Inflammatory macrophage treated with lipopolysaccharide for 1 hour (primary cell): ENCODE measurements around the gene SNRNP200.

Experiments
- DNase-seq, 2 donors: peaks; one replicate each; pipeline ENCODE4 v3.0.0-alpha.2; 2020 to 2022

Gene SNRNP200

GRCh38 chr2:96248624-96249023, 56.7 kb downstream of the SNRNP200 start:
- no peak for DNase-seq

- no peak for DNase-seq
Observed at GRCh38 chr2:96247896-96248295, 57.5 kb downstream of the SNRNP200 start.

GRCh38 chr2:96247009-96247408, 58.3 kb downstream of the SNRNP200 start:
- peak; percentile 68 to 84 for DNase-seq

GRCh38 chr2:96245609-96246390, 59.5 kb downstream of the SNRNP200 start:
- DNase-seq = peak; percentile 84 to 91

- no peak for DNase-seq
Observed at GRCh38 chr2:96243843-96244242, 61.5 kb downstream of the SNRNP200 start.

GRCh38 chr2:96241900-96242611, 63.3 kb downstream of the SNRNP200 start:
- peak; percentile 91 for DNase-seq

GRCh38 chr2:96241227-96241626, 64.1 kb downstream of the SNRNP200 start:
- DNase-seq = no peak

GRCh38 chr2:96240341-96241038, 64.9 kb downstream of the SNRNP200 start:
- DNase-seq = no peak

GRCh38 chr2:96239745-96240264, 65.5 kb downstream of the SNRNP200 start:
- DNase-seq = no peak

GRCh38 chr2:96239091-96239490, 66.3 kb downstream of the SNRNP200 start:
- DNase-seq = no peak

GRCh38 chr2:96238266-96238665, 67.1 kb downstream of the SNRNP200 start:
- DNase-seq = no peak

- DNase-seq = no peak
Observed at GRCh38 chr2:96236882-96237281, 68.5 kb downstream of the SNRNP200 start.

GRCh38 chr2:96233880-96234316, 71.4 kb downstream of the SNRNP200 start:
- no peak for DNase-seq

- peak; percentile 41 for DNase-seq
Observed at GRCh38 chr2:96233436-96233835, 71.9 kb downstream of the SNRNP200 start.

GRCh38 chr2:96231316-96231715, 74.0 kb downstream of the SNRNP200 start:
- no peak for DNase-seq

GRCh38 chr2:96225016-96225533, 80.3 kb downstream of the SNRNP200 start:
- DNase-seq = peak; percentile 89 to 94
